ENCODE results near the gene PEF1. TPM values are rescaled to one million over a fixed set of nuclear protein-coding genes. Genes with fewer than 3 reads are reported as not detected.

The PEF1 gene
- 10 to 100 TPM; 48.9 to 62.8 (median 49.9) TPM for total RNA-seq
- 58.0 TPM for total RNA-seq (2013)

GRCh38 chr1:31644560-31645273 lies at the start of gene PEF1:
Gene PEF1 (minus strand): TSS chr1:31644876. CDS start chr1:31644864, 12 bp downstream.
- no peaks in the 10 kb centered on the region for H3K9me3 Mint-ChIP-seq
- under 1% methylated on average over 56 of the region's 56 CpGs for WGBS (ENCODE audit: insufficient coverage)
- DNase-seq = peak; percentile 100
- peak within 1 kb of the TSS; percentile 57 for H3K4me3 ChIP-seq (ENCODE audit: low read length)
- H3K36me3 Mint-ChIP-seq = no peaks in the 10 kb centered on the region
- no peaks in the 10 kb centered on the region for H3K27me3 Mint-ChIP-seq (ENCODE audit: low read depth in 2 of 2)
- H3K27me3 ChIP-seq (ENCODE audit: control insufficient read depth, insufficient read depth, low read length) = no peaks in the 10 kb centered on the region
- intact Hi-C loops (cut with micrococcal nuclease) = no loop called here
- peak within 1 kb of the TSS; percentile 100 for H3K4me3 Mint-ChIP-seq
- peak within 1 kb of the TSS; percentile 88 for H3K27ac ChIP-seq (ENCODE audit: low read length)
- H3K9me3 ChIP-seq (ENCODE audit: control insufficient read depth, insufficient read depth, low read length) = no peaks in the 10 kb centered on the region
- H3K27ac Mint-ChIP-seq = peak within 1 kb of the TSS; percentile 100
- H3K36me3 ChIP-seq (ENCODE audit: control insufficient read depth, insufficient read depth, low read length) = peaks cover 2% of the 10 kb centered on the region
- no peak for TF ChIP-seq CTCF (IDR thresholded peaks at IDR 0.05)
- peak; percentile 86 to 94 (median 89) for ATAC-seq
- peaks cover 34 to 39% of the 10 kb centered on the region in 2 donors for H3K4me1 Mint-ChIP-seq
- H3K4me1 ChIP-seq (ENCODE audit: control insufficient read depth, insufficient read depth, low read length) = peaks cover 23% of the 10 kb centered on the region

- DNase-seq (no peak), ATAC-seq (no peak)
- H3K27ac ChIP-seq (ENCODE audit: low read length) = no peak overlapping the region
- H3K9me3 ChIP-seq (ENCODE audit: control insufficient read depth, insufficient read depth, low read length) = no peaks in the 10 kb centered on the region
- no peaks in the 10 kb centered on the region for H3K36me3 ChIP-seq (ENCODE audit: control insufficient read depth, insufficient read depth, low read length)
- H3K27ac Mint-ChIP-seq = no peak overlapping the region
- H3K9me3 Mint-ChIP-seq = no peaks in the 10 kb centered on the region
- no peak for TF ChIP-seq CTCF (IDR thresholded peaks at IDR 0.05)
- H3K27me3 ChIP-seq (ENCODE audit: control insufficient read depth, insufficient read depth, low read length) = no peaks in the 10 kb centered on the region
- H3K4me3 ChIP-seq (ENCODE audit: low read length) = no peak overlapping the region
- WGBS (ENCODE audit: insufficient coverage) = 87% methylated on average over 10 of the region's 10 CpGs
- peaks cover 6 to 11% of the 10 kb centered on the region in 2 donors for H3K4me1 Mint-ChIP-seq
- no peaks in the 10 kb centered on the region for H3K36me3 Mint-ChIP-seq
- no peaks in the 10 kb centered on the region for H3K4me1 ChIP-seq (ENCODE audit: control insufficient read depth, insufficient read depth, low read length)
- intact Hi-C loops (cut with micrococcal nuclease) = no loop called here
- H3K4me3 Mint-ChIP-seq = no peak overlapping the region
- peaks cover 0 to 4% of the 10 kb centered on the region in 2 donors for H3K27me3 Mint-ChIP-seq (ENCODE audit: low read depth in 2 of 2)
These were observed 48.6 kb upstream of the PEF1 start for GRCh38 chr1:31693231-31693630.

- H3K27me3 Mint-ChIP-seq (ENCODE audit: low read depth in 2 of 2) = peaks cover 0 to 4% of the 10 kb centered on the region in 2 donors
- 95% methylated on average over 11 of the region's 11 CpGs for WGBS (ENCODE audit: insufficient coverage)
- H3K9me3 Mint-ChIP-seq = no peaks in the 10 kb centered on the region
- no peak for TF ChIP-seq CTCF (IDR thresholded peaks at IDR 0.05)
- H3K36me3 Mint-ChIP-seq = no peaks in the 10 kb centered on the region
- no peaks in the 10 kb centered on the region for H3K36me3 ChIP-seq (ENCODE audit: control insufficient read depth, insufficient read depth, low read length)
- no peak for DNase-seq
- no peaks in the 10 kb centered on the region for H3K9me3 ChIP-seq (ENCODE audit: control insufficient read depth, insufficient read depth, low read length)
- no peak overlapping the region for H3K4me3 ChIP-seq (ENCODE audit: low read length)
- H3K27ac Mint-ChIP-seq = no peak overlapping the region
- no peaks in the 10 kb centered on the region for H3K27me3 ChIP-seq (ENCODE audit: control insufficient read depth, insufficient read depth, low read length)
- intact Hi-C loops (cut with micrococcal nuclease) = no loop called here
- H3K27ac ChIP-seq (ENCODE audit: low read length) = no peak overlapping the region
- no peak overlapping the region for H3K4me3 Mint-ChIP-seq
- H3K4me1 Mint-ChIP-seq = no peaks in the 10 kb centered on the region
- ATAC-seq = no peak
- H3K4me1 ChIP-seq (ENCODE audit: control insufficient read depth, insufficient read depth, low read length) = no peaks in the 10 kb centered on the region
These were observed 47.3 kb upstream of the PEF1 start for GRCh38 chr1:31691951-31692350.

DNA sequence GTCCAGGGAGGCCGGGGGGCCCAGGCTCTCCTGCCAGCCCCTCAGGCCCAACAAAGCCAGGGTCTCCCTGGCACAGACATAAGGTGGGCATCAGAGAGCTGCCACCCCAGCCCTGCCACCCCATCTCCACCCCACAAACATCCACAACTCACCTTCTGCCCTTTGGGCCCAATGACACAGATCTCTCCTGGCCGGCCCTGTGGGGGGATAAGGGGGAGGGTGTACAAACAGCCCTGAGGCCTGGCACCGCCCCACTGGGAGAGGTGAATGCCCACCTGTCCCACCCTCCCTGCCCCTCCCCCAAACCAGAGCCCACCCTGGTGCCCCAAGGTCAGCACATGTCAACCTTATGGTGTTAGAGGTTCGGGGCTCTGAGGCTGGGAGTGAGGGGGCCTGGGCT lies 46.8 kb upstream of the PEF1 start:
- DNase-seq (no peak), ATAC-seq (no peak)
- Mint-ChIP-seq H3K4me1 (no peaks in the 10 kb centered on the region), H3K27me3 (ENCODE audit: low read depth in 2 of 2) (peaks cover 0 to 7% of the 10 kb centered on the region in 2 donors), H3K4me3 (no peak overlapping the region), H3K9me3 (no peaks in the 10 kb centered on the region), H3K27ac (no peak overlapping the region), H3K36me3 (no peaks in the 10 kb centered on the region)
- no peak for TF ChIP-seq CTCF (IDR thresholded peaks at IDR 0.05)
- no peaks in the 10 kb centered on the region for H3K36me3 ChIP-seq (ENCODE audit: control insufficient read depth, insufficient read depth, low read length)
- H3K4me3 ChIP-seq (ENCODE audit: low read length) = no peak overlapping the region
- H3K9me3 ChIP-seq (ENCODE audit: control insufficient read depth, insufficient read depth, low read length) = no peaks in the 10 kb centered on the region
- no peaks in the 10 kb centered on the region for H3K4me1 ChIP-seq (ENCODE audit: control insufficient read depth, insufficient read depth, low read length)
- no peak overlapping the region for H3K27ac ChIP-seq (ENCODE audit: low read length)
- WGBS (ENCODE audit: insufficient coverage) = 74% methylated on average over 2 of the region's 4 CpGs
- H3K27me3 ChIP-seq (ENCODE audit: control insufficient read depth, insufficient read depth, low read length) = no peaks in the 10 kb centered on the region
- intact Hi-C loops (cut with micrococcal nuclease) = no loop called here
